NCI-H1105 treated with DMSO at 0.1 percent for 48 hours (cell line): Measurements from ENCODE around the gene CCP110.

Source experiments
- DNase-seq: peaks from one replicate; lab custom pipeline; 2025; lab: John Stamatoyannopoulos, UW

The CCP110 gene

DNA sequence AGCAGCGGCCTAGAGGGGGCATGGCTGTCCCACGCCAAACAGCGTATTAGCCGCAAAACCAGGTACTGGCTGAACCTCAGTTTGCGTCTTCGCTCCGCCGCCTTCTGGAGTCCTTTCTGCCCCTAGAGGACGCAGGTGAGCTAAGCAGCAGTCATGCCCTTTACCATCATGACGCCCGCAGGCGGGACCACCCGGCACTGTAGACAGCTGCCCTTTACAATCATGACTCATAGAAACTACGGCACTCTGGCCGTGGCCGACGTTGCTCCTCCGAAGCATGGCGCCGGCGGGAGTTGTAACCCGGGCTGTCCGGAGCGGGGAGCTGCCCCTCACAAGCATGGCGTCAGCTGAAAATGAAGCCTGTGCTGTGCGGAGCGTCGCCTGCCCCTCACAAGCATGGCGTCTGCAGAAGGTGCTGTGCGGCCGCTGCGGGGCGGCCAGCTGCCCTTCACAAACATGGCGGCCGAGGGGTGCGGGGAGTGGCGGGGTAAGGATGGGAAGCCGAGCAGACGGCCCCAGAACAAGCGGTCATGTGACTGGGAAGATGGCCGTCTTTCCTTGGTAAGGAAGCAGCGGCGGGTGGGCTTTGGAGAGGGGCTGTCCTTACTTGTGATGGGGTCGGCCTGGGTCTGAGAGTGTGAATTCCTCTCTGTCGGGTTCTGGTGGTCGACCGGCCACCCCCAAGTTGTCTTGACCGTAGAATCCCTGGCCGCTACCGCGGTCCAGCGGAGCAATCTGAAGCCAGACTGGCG lies 31.6 kb downstream of the CCP110 start, which contains the start of gene VPS35L:
Gene VPS35L, plus strand, starts transcription at position 518 of the 752 bp plus-strand sequence. Its CDS starts 27 bp downstream, at position 545.
- DNase-seq: peak; percentile 93

- DNase-seq: no peak
These were observed 32.4 kb downstream of the CCP110 start for GRCh38 chr16:19555938-19556771.

DNA sequence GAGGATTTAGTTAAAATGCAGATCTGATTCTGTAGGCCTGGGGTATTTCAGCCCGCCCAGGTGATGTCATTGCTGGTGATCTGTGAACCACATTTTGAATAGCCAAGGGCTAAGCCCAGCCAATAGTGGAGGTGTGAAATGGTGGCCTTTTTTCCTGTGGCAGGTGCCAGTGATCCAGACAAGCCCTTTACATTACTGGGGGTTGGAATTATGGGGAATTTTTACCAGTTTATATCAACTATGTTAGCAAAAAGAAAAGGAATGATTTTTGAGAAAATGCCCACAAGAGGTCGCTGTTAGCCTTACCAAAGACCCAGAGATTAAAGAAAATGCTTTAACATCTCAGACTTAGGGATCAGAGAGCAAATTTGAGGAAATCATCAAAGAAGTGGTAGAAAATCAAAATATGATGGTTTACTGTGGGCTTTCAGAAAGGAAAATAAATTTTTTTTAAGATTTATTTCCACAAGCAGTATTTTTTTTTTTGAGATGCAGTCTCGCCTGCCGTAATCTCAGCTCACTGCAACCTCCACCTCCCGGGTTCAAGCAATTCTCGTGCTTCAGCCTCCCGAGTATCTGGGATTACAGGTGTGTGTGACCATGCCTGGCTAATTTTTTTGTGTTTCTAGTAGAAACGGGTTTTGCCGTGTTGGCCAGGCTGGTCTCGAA lies 35.6 kb downstream of the CCP110 start:
- peak; percentile 19 for DNase-seq

DNA sequence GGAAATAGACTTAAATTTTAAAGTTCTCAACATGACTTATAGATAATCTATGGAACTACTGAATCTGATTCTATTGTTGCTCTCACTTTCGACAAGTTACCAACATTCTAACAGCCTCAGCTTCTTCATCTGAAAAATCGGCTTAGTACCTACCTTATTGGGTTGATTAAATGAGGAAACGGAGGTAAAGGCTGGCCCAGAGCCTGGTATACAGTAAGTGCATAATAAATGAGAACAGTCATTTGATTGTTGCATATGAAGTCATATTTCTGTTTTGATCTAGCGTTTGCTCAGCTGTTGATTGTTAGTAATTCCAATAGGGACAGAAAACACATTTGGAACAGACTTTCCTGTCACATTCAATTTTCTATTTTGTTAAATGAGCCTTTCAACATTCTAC lies 36.3 kb downstream of the CCP110 start:
- no peak for DNase-seq

DNA sequence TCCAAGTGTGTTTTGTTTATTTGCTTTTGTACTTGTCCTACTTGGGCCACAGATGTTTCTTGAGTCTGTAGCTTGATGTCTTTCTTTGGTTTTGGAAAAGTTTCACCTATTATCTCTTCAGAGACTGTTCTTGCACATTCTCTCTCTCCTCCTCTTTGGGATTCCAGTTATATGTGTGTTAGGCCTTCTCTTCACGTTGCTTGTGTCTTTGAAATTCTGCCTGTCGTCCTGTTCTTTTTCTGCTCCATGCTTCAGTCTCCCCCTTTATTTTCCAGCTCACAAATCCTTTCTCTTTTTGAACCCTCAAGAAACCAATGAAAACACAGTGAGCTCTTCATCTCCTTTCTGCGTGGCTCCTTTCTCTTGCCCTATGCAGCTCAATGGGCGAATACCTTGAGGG lies 39.6 kb downstream of the CCP110 start:
- DNase-seq: no peak

- no peak for DNase-seq
These were observed 42.6 kb downstream of the CCP110 start for GRCh38 chr16:19566362-19566761.

- no peak for DNase-seq
These were observed 43.8 kb downstream of the CCP110 start for GRCh38 chr16:19567560-19567959.

- DNase-seq: no peak
These were observed 50.3 kb downstream of the CCP110 start for GRCh38 chr16:19573997-19574396.

- DNase-seq: no peak
These were observed 50.9 kb downstream of the CCP110 start for GRCh38 chr16:19574615-19575014.

DNA sequence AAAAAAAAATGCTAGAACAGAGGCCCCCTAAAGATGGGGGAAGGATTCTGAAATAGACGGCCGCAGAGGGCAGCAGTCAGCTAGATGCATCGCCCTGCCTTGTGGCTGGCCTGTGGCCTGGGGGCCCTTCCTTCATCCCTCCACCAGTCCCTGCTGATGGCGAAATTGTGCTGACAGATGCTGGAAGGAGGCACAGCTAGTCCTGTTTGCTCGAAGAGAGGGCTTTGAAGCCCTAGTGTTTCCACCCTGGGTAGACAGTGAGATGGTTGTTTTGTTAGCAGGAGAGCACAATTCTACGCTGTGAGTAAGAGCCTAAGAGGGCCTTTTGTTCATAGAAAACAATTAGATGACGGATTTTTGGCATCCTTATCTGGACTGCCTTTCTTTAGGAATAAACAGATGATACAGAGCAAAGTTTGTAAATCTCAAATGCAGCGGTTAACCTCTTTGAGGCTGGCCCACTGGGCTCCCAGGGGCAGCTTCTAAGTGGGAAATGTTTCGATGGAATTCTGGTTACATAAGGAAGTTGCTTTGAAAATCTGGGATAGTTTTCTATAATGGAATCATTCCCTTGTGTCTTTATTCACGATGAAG lies 54.7 kb downstream of the CCP110 start:
- no peak for DNase-seq

DNA sequence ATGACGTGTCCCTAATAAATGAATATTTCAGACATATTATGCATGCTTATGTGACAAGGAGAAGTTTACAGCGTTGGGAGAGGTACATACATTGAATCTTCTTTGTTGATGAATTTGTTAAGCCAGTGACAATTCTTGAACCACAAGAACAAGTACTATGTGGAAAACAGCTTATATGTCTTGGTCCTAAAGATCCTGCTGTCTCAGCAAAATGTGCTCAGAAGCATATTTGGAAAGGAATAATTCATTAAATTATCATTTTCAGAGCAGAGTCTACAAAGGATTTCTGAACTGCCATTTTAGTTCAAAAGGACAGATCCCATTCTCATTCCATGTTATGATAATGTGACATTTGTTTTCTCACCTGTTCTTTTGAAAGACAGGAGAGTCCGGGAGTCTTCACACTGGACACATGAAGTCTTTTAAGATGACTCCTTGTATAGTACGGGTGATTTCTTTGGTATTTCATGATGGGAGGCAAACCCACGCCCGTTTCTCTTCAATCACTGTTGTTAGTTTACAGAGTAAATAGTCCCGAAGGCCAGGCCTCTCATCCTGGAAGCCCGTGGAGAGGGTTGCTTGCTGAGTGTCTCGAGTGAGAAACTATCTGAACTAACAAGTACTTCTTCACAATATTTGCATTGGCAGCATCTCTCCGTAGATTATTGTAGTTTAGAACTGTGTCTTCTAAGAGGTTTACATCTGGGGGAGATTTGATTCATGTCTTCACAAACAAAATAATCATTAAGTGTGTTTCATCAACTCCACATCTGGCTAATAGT lies 58.5 kb downstream of the CCP110 start:
- no peak for DNase-seq

GRCh38 chr16:19583665-19584300 lies 60.0 kb downstream of the CCP110 start:
- peak; percentile 22 for DNase-seq

- DNase-seq: no peak
These were observed 64.9 kb downstream of the CCP110 start for GRCh38 chr16:19588661-19589060.

GRCh38 chr16:19589106-19589505 lies 65.4 kb downstream of the CCP110 start:
- no peak for DNase-seq

DNA sequence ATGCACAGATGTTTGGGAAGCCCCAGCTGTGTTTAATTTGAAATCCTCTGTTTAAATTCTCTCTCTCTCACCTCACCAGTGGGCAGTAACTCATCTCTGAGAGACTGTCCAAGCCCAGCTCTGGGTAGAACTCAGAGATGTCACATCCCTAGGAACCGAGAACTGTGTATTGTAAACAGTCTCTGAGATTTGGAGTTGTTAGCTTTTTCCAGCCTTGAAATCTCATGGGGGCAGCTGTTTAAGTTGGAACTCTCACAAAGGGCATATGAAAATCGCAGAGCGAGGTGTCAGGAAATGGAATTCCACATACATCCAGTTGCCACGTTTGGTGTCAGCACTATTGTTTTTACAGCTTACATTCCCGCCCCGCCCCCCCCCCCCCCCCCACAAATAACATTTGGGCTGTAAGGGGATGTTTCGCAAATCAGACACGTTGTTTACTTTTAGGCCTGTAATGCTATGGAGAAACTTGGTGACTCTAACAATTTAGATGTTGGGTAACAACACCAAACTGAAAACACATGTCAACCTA lies 66.1 kb downstream of the CCP110 start:
- DNase-seq: no peak

GRCh38 chr16:19595043-19595767 lies 71.5 kb downstream of the CCP110 start:
- DNase-seq: no peak

- DNase-seq: no peak
These were observed 75.2 kb downstream of the CCP110 start for GRCh38 chr16:19598805-19599510.

DNA sequence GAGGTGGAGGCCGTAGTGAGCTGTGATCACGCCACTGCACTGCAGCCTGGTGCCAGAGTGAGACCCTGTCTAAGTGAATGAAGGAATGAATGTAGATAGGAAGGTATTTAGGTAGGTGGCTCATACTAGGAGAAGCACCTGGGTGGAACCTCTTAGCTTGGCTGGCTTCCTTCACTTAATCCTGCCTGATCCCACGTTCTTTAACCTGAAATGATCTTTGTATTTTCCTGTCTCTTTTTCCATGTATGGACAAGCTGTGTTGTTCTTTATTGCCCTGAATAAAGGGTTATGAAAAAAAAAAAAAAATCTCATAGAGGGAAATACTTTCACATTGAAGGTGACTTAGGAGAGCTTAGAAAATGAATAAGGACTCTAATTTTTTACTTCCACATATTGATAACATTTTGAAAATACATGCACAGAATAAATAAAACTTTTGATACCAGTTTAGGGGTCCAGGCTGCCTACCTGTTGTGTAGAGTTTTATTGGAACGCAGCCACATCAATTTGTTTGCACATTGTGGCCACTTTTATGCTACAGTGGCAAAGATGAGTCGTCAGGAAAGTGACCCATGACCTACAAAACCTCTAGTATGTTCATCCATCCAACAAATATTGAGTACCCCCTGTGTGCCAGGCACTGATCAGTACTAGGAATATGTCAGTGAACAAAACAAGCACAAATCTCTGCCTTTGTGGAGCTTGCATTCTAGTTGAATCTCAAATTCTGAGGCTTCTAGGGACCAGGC lies 76.4 kb downstream of the CCP110 start:
- DNase-seq: no peak
